Smooth muscle cell (in vitro differentiated cells): Measurements from ENCODE around the gene LPAR2. TPM values are rescaled to one million over a fixed set of nuclear protein-coding genes. Genes with fewer than 3 reads are reported as not detected.

Experiments
- DNase-seq: peaks from one replicate; lab custom pipeline; 2025; ENCODE audit not compliant: unreplicated experiment; lab: John Stamatoyannopoulos, UW
- H2AFZ ChIP-seq: fragments of 200-600 bp; sonication (generic); 2 replicates; pipeline ENCODE4 v1.6.0; 2016; ENCODE audit warnings: antibody characterized with exemption, low read depth, mild to moderate bottlenecking
- H3F3A ChIP-seq: fragments of 200-600 bp; sonication (generic); 2 replicates; pipeline ENCODE4 v1.6.0; 2017; ENCODE audit warnings: antibody characterized with exemption, low read depth
- H3K27ac ChIP-seq: fragments of 200-600 bp; sonication (generic); 2 replicates; pipeline ENCODE4 v1.5.1; 2016; ENCODE audit warnings: low read depth, mild to moderate bottlenecking
- H3K27me3 ChIP-seq: fragments of 200-600 bp; sonication (generic); 2 replicates; pipeline ENCODE4 v1.6.1; 2016; ENCODE audit warnings: low read depth, mild to moderate bottlenecking
- H3K36me3 ChIP-seq: fragments of 200-600 bp; sonication (generic); 2 replicates; pipeline ENCODE4 v1.5.1; 2016; ENCODE audit warnings: low read depth
- H3K4me1 ChIP-seq: fragments of 200-600 bp; sonication (generic); 2 replicates; pipeline ENCODE4 v1.5.1; 2016; ENCODE audit warnings: low read depth
- H3K4me2 ChIP-seq: fragments of 200-600 bp; sonication (generic); 2 replicates; pipeline ENCODE4 v1.6.0; 2016; ENCODE audit warnings: mild to moderate bottlenecking
- H3K4me3 ChIP-seq: fragments of 200-600 bp; sonication (generic); 2 replicates; pipeline ENCODE4 v1.5.1; 2016; ENCODE audit warnings: mild to moderate bottlenecking
- H3K79me2 ChIP-seq: fragments of 200-600 bp; sonication (generic); 2 replicates; pipeline ENCODE4 v1.6.0; 2016; ENCODE audit warnings: low read depth, mild to moderate bottlenecking
- H3K9ac ChIP-seq: fragments of 200-600 bp; sonication (generic); 2 replicates; pipeline ENCODE4 v1.6.0; 2016; ENCODE audit warnings: low read depth
- H3K9me3 ChIP-seq: fragments of 200-600 bp; sonication (generic); replicated peaks from 2 replicates; pipeline ENCODE4 v1.5.1; 2016; ENCODE audit warnings: low read depth
- H4K20me1 ChIP-seq: fragments of 200-600 bp; sonication (generic); 2 replicates; pipeline ENCODE4 v1.6.0; 2016; ENCODE audit warnings: low read depth
- CTCF ChIP-seq: fragments of 200-600 bp; sonication (generic); IDR thresholded peaks from 2 replicates; pipeline ENCODE4 v1.5.1; 2017; ENCODE audit warnings: borderline replicate concordance, mild to moderate bottlenecking, antibody characterized with exemption; ENCODE audit not compliant: insufficient read depth, poor library complexity, severe bottlenecking
- WGBS: methylation state at CpG from one replicate; pipeline ENCODE4 v1.1.7; 2016; ENCODE audit warnings: low lambda C conversion rate; 5-methylcytosine and 5-hydroxymethylcytosine counted together
- polyA plus RNA-seq: library from polyadenylated mRNA; unstranded; fragments of >200 nt; fragmentation: Nextera tagmentation; extraction: Ambion mirVana; gene quantifications from 2 replicates; pipeline ENCODE4 v1.2.1, GENCODE V29; 2016
- total RNA-seq: library from RNA; depleted of rRNA; stranded (reverse); fragments of >200 nt; gene quantifications from 2 replicates; pipeline ENCODE4 v1.2.3, GENCODE V29; 2014

LPAR2 gene
- total and polyA plus RNA-seq, 2 experiments from 2014 or later: 13.2 to 20.1 TPM

GRCh38 chr19:19594381-19594780, 33.6 kb downstream of the LPAR2 start:
- Histone ChIP-seq H3K4me1 (peaks cover 6% of the 10 kb centered on the region), H3K27me3 (no peaks in the 10 kb centered on the region), H2AFZ (no peak overlapping the region), H3F3A (no peaks in the 10 kb centered on the region), H3K36me3 (no peaks in the 10 kb centered on the region), H4K20me1 (no peaks in the 10 kb centered on the region), H3K9ac (no peak overlapping the region), H3K4me3 (no peak overlapping the region), H3K27ac (no peak overlapping the region), H3K79me2 (no peaks in the 10 kb centered on the region), H3K4me2 (no peak overlapping the region), H3K9me3 (no peaks in the 10 kb centered on the region)
- TF ChIP-seq CTCF: no peak
- 92% methylated on average over 4 of the region's 4 CpGs for WGBS
- DNase-seq: no peak

- no peak overlapping the region for H3K27ac ChIP-seq
- no peak overlapping the region for H3K4me3 ChIP-seq
- no peak overlapping the region for H2AFZ ChIP-seq
- H3K9ac ChIP-seq: no peak overlapping the region
- no peaks in the 10 kb centered on the region for H4K20me1 ChIP-seq
- H3K9me3 ChIP-seq: no peaks in the 10 kb centered on the region
- H3K27me3 ChIP-seq: no peaks in the 10 kb centered on the region
- no peak for TF ChIP-seq CTCF
- no peaks in the 10 kb centered on the region for H3F3A ChIP-seq
- no peaks in the 10 kb centered on the region for H3K36me3 ChIP-seq
- no peaks in the 10 kb centered on the region for H3K79me2 ChIP-seq
- WGBS: 95% methylated on average over 10 of the region's 10 CpGs
- H3K4me2 ChIP-seq: no peak overlapping the region
- no peak for DNase-seq
- peaks cover 6% of the 10 kb centered on the region for H3K4me1 ChIP-seq
Measured at GRCh38 chr19:19592690-19593089, 35.3 kb downstream of the LPAR2 start.

- H3K9ac ChIP-seq: peak overlapping the region; percentile 71
- H3K4me2 ChIP-seq: peak overlapping the region; percentile 76
- H3K4me3 ChIP-seq: no peak overlapping the region
Measured at GRCh38 chr19:19591133-19591825, 36.7 kb downstream of the LPAR2 start.

More at GRCh38 chr19:19591133-19591825, 36.7 kb downstream of the LPAR2 start:
- DNase-seq: peak; percentile 26
- no peaks in the 10 kb centered on the region for H3K27me3 ChIP-seq
- no peaks in the 10 kb centered on the region for H4K20me1 ChIP-seq
- no peaks in the 10 kb centered on the region for H3K36me3 ChIP-seq
- no peaks in the 10 kb centered on the region for H3K9me3 ChIP-seq
- TF ChIP-seq CTCF: no peak
- H3K27ac ChIP-seq: peak overlapping the region; percentile 83
- WGBS: 39% methylated on average over 13 of the region's 13 CpGs
- H3K79me2 ChIP-seq: no peaks in the 10 kb centered on the region
- peaks cover 6% of the 10 kb centered on the region for H3K4me1 ChIP-seq
- H2AFZ ChIP-seq: no peak overlapping the region
- no peaks in the 10 kb centered on the region for H3F3A ChIP-seq
